Spleen (tissue), 7 donors: ENCODE measurements around the gene PAQR4.

ENCODE experiments used
- POLR2A ChIP-seq, 3 donors: fragments of 450-650 bp; IDR thresholded peaks; one replicate each; pipeline ENCODE4 v1.5.1; 2017; ENCODE audit warnings: antibody characterized with exemption in 3 of 3, mild to moderate bottlenecking in 1 of 3
- POLR2AphosphoS5 ChIP-seq, 3 donors: sonication (generic); formaldehyde crosslinking; IDR thresholded peaks; one replicate each; pipeline ENCODE4 v1.5.1; 2017; ENCODE audit warnings: antibody characterized with exemption in 3 of 3
- TF ChIP-seq, protein P1 (sequence below), 11 experiments: fragments of 200-600 bp in 7 of 11; fragments of 450-650 bp in 4 of 11; sonication (generic) in 4 of 11; IDR thresholded peaks in 8 of 11; conservative IDR thresholded peaks in 3 of 11; 1 replicate in 7 of 11; 2 replicates in 4 of 11; pipeline versions ENCODE4 v1.4.0 to v1.8.0; 2016 to 2021; ENCODE audit warnings: antibody characterized with exemption in 11 of 11, inconsistent platforms in 4 of 11, mild to moderate bottlenecking in 1 of 11
- donor health status: DM: no; HTN: no; CAD: no; lungs with moderate emphysema.
- donor health status: DM: no; HTN: no; CAD: no.
- donor health status: DM: no; HTN: no; CAD: no.

DNA sequence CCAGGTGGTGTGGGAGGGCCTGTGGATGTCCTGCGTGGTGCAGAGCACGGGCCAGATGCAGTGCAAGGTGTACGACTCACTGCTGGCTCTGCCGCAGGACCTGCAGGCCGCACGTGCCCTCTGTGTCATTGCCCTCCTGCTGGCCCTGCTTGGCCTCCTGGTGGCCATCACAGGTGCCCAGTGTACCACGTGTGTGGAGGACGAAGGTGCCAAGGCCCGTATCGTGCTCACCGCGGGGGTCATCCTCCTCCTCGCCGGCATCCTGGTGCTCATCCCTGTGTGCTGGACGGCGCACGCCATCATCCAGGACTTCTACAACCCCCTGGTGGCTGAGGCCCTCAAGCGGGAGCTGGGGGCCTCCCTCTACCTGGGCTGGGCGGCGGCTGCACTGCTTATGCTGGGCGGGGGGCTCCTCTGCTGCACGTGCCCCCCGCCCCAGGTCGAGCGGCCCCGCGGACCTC lies 44.4 kb downstream of the PAQR4 start:
- TF ChIP-seq, protein P1, sequence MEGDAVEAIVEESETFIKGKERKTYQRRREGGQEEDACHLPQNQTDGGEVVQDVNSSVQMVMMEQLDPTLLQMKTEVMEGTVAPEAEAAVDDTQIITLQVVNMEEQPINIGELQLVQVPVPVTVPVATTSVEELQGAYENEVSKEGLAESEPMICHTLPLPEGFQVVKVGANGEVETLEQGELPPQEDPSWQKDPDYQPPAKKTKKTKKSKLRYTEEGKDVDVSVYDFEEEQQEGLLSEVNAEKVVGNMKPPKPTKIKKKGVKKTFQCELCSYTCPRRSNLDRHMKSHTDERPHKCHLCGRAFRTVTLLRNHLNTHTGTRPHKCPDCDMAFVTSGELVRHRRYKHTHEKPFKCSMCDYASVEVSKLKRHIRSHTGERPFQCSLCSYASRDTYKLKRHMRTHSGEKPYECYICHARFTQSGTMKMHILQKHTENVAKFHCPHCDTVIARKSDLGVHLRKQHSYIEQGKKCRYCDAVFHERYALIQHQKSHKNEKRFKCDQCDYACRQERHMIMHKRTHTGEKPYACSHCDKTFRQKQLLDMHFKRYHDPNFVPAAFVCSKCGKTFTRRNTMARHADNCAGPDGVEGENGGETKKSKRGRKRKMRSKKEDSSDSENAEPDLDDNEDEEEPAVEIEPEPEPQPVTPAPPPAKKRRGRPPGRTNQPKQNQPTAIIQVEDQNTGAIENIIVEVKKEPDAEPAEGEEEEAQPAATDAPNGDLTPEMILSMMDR (IDR thresholded peaks at IDR 0.05 in 8 of 11, conservative IDR thresholded peaks at IDR 0.05 in 3 of 11), result no peak
- TF ChIP-seq POLR2AphosphoS5 (IDR thresholded peaks at IDR 0.05) (no peak), POLR2A (IDR thresholded peaks at IDR 0.05) (no peak)
